Natural killer cell (primary cell): ENCODE data around the gene SLC9A5. TPM values are rescaled to one million over a fixed set of nuclear protein-coding genes. Genes with fewer than 3 reads are reported as not detected.
A peak's percentile ranks its signal among the peaks of the same experiment; 100 is the strongest.

ENCODE experiments used
- ATAC-seq, 3 donors: fragments of 150-1000 bp in 2 of 3; fragments of 200-7000 bp in 1 of 3; cut with Tn5 transposase; 1 replicate in 1 of 3; 2 replicates in 2 of 3; pipeline ENCODE4 v1.10.0; 2021; ENCODE audit warnings: mild to moderate bottlenecking in 2 of 3, moderate library complexity in 2 of 3
- DNase-seq, 2 donors: peaks; one replicate each; pipeline versions ENCODE4 v3.0.0 to v3.0.0-alpha.2; 2013 to 2021; ENCODE audit warnings: mixed read lengths in 1 of 2
- H3K27ac ChIP-seq: one replicate; pipeline ENCODE4 v1.5.1; 2013; ENCODE audit warnings: mild to moderate bottlenecking, low read length
- H3K27me3 ChIP-seq: one replicate; pipeline ENCODE4 v1.6.1; 2013; ENCODE audit warnings: low read length; ENCODE audit not compliant: control insufficient read depth, insufficient read depth
- H3K36me3 ChIP-seq: one replicate; pipeline ENCODE4 v1.6.1; 2013; ENCODE audit warnings: low read length; ENCODE audit not compliant: control insufficient read depth, insufficient read depth
- H3K4me1 ChIP-seq: one replicate; pipeline ENCODE4 v1.6.1; 2013; ENCODE audit warnings: low read length; ENCODE audit not compliant: control insufficient read depth, insufficient read depth
- H3K4me3 ChIP-seq: one replicate; pipeline ENCODE4 v1.5.1; 2013; ENCODE audit warnings: low read length
- H3K9me3 ChIP-seq: one replicate; pipeline ENCODE4 v1.6.1; 2013; ENCODE audit warnings: low read length; ENCODE audit not compliant: control insufficient read depth, insufficient read depth
- H3K27ac Mint-ChIP-seq, 2 donors: one replicate each; pipeline ENCODE4 v1.8.0; 2022; ENCODE audit warnings: mild to moderate bottlenecking in 2 of 2, mixed read lengths in 2 of 2, moderate library complexity in 1 of 2
- H3K27me3 Mint-ChIP-seq, 2 donors: one replicate each; pipeline ENCODE4 v1.8.0; 2022; ENCODE audit warnings: low read depth in 2 of 2, mixed read lengths in 2 of 2
- H3K36me3 Mint-ChIP-seq: one replicate; pipeline ENCODE4 v1.8.0; 2022; ENCODE audit warnings: mixed read lengths
- H3K4me1 Mint-ChIP-seq, 2 donors: one replicate each; pipeline ENCODE4 v1.8.0; 2022; ENCODE audit warnings: mixed read lengths in 2 of 2
- H3K4me3 Mint-ChIP-seq: one replicate; pipeline ENCODE4 v1.8.0; 2022; ENCODE audit warnings: mild to moderate bottlenecking, moderate library complexity, mixed read lengths
- H3K9me3 Mint-ChIP-seq, 2 donors: one replicate each; pipeline ENCODE4 v1.8.0; 2022; ENCODE audit warnings: mixed read lengths in 2 of 2
- CTCF ChIP-seq: fragments of 200-600 bp; IDR thresholded peaks from one replicate; pipeline ENCODE4 v1.8.0; 2022; ENCODE audit warnings: antibody characterized with exemption
- WGBS: methylation state at CpG from one replicate; pipeline ENCODE4 v1.1.7; 2013; ENCODE audit warnings: missing lambda C conversion rate; ENCODE audit not compliant: insufficient coverage; 5-methylcytosine and 5-hydroxymethylcytosine counted together
- intact Hi-C: fragments of 100-400 bp; cut with micrococcal nuclease; formaldehyde crosslinking; loops from one replicate; pipeline ENCODE4 v1.14.2; 2022
- total RNA-seq, 4 donors: library from RNA; stranded (reverse); fragments of 120-200 nt in 1 of 4; gene quantifications; one replicate each; pipeline versions ENCODE4 v1.2.3 to v1.2.4, GENCODE V29; 2013 to 2022

SLC9A5 gene
- total RNA-seq, 3 donors from 2014 or later (not counting 1 experiment from before 2014, with no cell fraction given) = 1.2 to 2.6 (median 1.6) TPM

- Mint-ChIP-seq H3K4me3 (no peak overlapping the region), H3K4me1 (peaks cover 0 to 3% of the 10 kb centered on the region in 2 donors), H3K36me3 (peaks cover 3% of the 10 kb centered on the region), H3K27me3 (no peaks in the 10 kb centered on the region), H3K27ac (no peak overlapping the region), H3K9me3 (no peaks in the 10 kb centered on the region)
- ATAC-seq = no peak
- Histone ChIP-seq H3K27me3 (no peaks in the 10 kb centered on the region), H3K4me3 (no peak overlapping the region), H3K9me3 (no peaks in the 10 kb centered on the region), H3K27ac (no peak overlapping the region), H3K4me1 (no peaks in the 10 kb centered on the region), H3K36me3 (no peaks in the 10 kb centered on the region)
- WGBS = 97% methylated on average over 4 of the region's 4 CpGs
- no peak for DNase-seq
- intact Hi-C loops = no loop called here
- TF ChIP-seq CTCF = no peak
These were observed 22.7 kb downstream of the SLC9A5 start for GRCh38 chr16:67271446-67271845.

- Histone ChIP-seq H3K27me3 (no peaks in the 10 kb centered on the region), H3K36me3 (peaks cover 2% of the 10 kb centered on the region), H3K27ac (no peak overlapping the region), H3K4me1 (peaks cover 19% of the 10 kb centered on the region), H3K9me3 (no peaks in the 10 kb centered on the region), H3K4me3 (no peak overlapping the region)
- peaks cover 7% of the 10 kb centered on the region for H3K36me3 Mint-ChIP-seq
- WGBS = 100% methylated on average over 2 of the region's 2 CpGs
- DNase-seq = no peak
- H3K27ac Mint-ChIP-seq = no peak overlapping the region
- no peak for ATAC-seq
- TF ChIP-seq CTCF = no peak
- intact Hi-C loops = no loop called here
- H3K9me3 Mint-ChIP-seq = no peaks in the 10 kb centered on the region
- no peak overlapping the region for H3K4me3 Mint-ChIP-seq
- no peaks in the 10 kb centered on the region for H3K27me3 Mint-ChIP-seq
- peaks cover 6 to 8% of the 10 kb centered on the region in 2 donors for H3K4me1 Mint-ChIP-seq
These were observed 26.5 kb downstream of the SLC9A5 start for GRCh38 chr16:67275321-67275720.

- Mint-ChIP-seq H3K4me1 (peaks cover 6 to 8% of the 10 kb centered on the region in 2 donors), H3K9me3 (no peaks in the 10 kb centered on the region), H3K4me3 (peak overlapping the region; percentile 47), H3K27ac (peak overlapping the region in 1 of 2 donors; percentile 70), H3K27me3 (no peaks in the 10 kb centered on the region), H3K36me3 (peaks cover 7% of the 10 kb centered on the region)
- no peak overlapping the region for H3K4me3 ChIP-seq
- no peak overlapping the region for H3K27ac ChIP-seq
- TF ChIP-seq CTCF = no peak
- DNase-seq (no peak), ATAC-seq (no peak)
- H3K27me3 ChIP-seq = no peaks in the 10 kb centered on the region
- peaks cover 20% of the 10 kb centered on the region for H3K4me1 ChIP-seq
- intact Hi-C loops = no loop called here
- H3K36me3 ChIP-seq = peaks cover 2% of the 10 kb centered on the region
- WGBS = 92% methylated on average over 4 of the region's 4 CpGs
- H3K9me3 ChIP-seq = no peaks in the 10 kb centered on the region
These were observed 28.7 kb downstream of the SLC9A5 start for GRCh38 chr16:67277294-67277998.
